RWPE2 (cell line): Measurements from ENCODE around the gene CXCL6.

Source experiments
- ATAC-seq: fragments of 200-7000 bp; cut with Tn5 transposase; 3 replicates; pipeline ENCODE4 v1.9.1; 2021; ENCODE audit warnings: low read depth
- DNase-seq: peaks from one replicate; pipeline ENCODE4 v3.0.0-alpha.2; 2020; ENCODE audit warnings: low spot score
- H3K27ac ChIP-seq: fragments of 450-650 bp; 2 replicates; pipeline ENCODE4 v1.5.1; 2017; ENCODE audit warnings: mild to moderate bottlenecking; ENCODE audit not compliant: poor library complexity, severe bottlenecking
- H3K27me3 ChIP-seq: fragments of 250-450 bp; sonication (Bioruptor Pico); 2 replicates; pipeline ENCODE4 v1.5.1; 2021; ENCODE audit warnings: mild to moderate bottlenecking, moderate library complexity; ENCODE audit not compliant: insufficient read depth, poor library complexity, severe bottlenecking
- H3K36me3 ChIP-seq: fragments of 250-450 bp; sonication (Bioruptor Pico); 2 replicates; pipeline ENCODE4 v1.5.1; 2020; ENCODE audit warnings: low read depth, mild to moderate bottlenecking, moderate library complexity
- H3K4me1 ChIP-seq: fragments of 250-450 bp; sonication (Bioruptor Pico); 2 replicates; pipeline ENCODE4 v1.5.1; 2021; ENCODE audit warnings: mild to moderate bottlenecking, moderate library complexity; ENCODE audit not compliant: insufficient read depth, poor library complexity, severe bottlenecking
- H3K4me3 ChIP-seq: fragments of 250-450 bp; sonication (Bioruptor Pico); 2 replicates; pipeline ENCODE4 v1.5.1; 2021; ENCODE audit warnings: mild to moderate bottlenecking, moderate library complexity; ENCODE audit not compliant: severe bottlenecking
- H3K9me3 ChIP-seq: fragments of 250-450 bp; sonication (Bioruptor Pico); 2 replicates; pipeline ENCODE4 v1.5.1; 2021; ENCODE audit warnings: mild to moderate bottlenecking, moderate library complexity; ENCODE audit not compliant: severe bottlenecking
- TF ChIP-seq, protein P1 (sequence below): fragments of 450-650 bp; IDR thresholded peaks from one replicate; pipeline ENCODE4 v1.5.1; 2017; ENCODE audit warnings: mild to moderate bottlenecking, moderate library complexity; ENCODE audit not compliant: poor library complexity, severe bottlenecking

CXCL6 gene

GRCh38 chr4:73883306-73883705, 46.8 kb downstream of the CXCL6 start:
- Histone ChIP-seq H3K4me1 (peaks cover 4% of the 10 kb centered on the region), H3K4me3 (no peak overlapping the region), H3K27me3 (no peaks in the 10 kb centered on the region), H3K27ac (no peak overlapping the region), H3K36me3 (no peaks in the 10 kb centered on the region), H3K9me3 (no peaks in the 10 kb centered on the region)
- DNase-seq, result no peak
- no peak for ATAC-seq
- TF ChIP-seq, protein P1, sequence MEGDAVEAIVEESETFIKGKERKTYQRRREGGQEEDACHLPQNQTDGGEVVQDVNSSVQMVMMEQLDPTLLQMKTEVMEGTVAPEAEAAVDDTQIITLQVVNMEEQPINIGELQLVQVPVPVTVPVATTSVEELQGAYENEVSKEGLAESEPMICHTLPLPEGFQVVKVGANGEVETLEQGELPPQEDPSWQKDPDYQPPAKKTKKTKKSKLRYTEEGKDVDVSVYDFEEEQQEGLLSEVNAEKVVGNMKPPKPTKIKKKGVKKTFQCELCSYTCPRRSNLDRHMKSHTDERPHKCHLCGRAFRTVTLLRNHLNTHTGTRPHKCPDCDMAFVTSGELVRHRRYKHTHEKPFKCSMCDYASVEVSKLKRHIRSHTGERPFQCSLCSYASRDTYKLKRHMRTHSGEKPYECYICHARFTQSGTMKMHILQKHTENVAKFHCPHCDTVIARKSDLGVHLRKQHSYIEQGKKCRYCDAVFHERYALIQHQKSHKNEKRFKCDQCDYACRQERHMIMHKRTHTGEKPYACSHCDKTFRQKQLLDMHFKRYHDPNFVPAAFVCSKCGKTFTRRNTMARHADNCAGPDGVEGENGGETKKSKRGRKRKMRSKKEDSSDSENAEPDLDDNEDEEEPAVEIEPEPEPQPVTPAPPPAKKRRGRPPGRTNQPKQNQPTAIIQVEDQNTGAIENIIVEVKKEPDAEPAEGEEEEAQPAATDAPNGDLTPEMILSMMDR, result no peak

DNA sequence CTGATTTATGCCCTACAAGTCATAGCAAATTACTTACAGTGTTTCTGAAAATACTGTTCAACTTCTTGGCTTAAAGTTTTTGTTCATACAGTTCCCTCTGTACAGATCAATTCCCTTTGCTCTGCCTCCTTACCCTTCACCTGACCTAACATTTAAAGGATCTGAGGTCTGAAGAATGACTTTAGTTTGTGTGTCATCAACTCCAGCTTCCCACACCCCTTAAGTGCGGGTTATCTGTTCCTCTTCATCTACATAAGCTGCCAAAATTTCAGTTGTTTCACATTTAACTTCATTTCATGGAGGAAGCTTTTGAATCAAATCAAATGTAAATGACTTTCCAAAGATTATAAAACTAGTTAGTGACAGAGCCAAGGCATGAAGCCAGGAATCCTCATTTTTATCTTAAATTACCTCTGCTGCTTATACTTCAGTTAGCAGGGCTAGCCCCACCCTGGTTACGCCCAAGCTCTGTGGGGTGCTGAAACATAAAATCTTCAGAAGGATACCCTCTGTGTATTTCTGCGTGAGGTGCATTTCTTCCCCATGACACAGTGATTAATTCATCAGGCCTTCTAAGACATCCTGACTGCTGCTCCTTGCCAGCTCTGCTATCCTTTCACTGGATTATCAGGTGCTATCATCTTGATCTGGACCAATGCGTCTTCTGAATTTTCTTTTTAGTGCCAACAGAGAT, 49.2 kb downstream of the CXCL6 start:
- TF ChIP-seq, protein P1, result no peak

More for the DNA sequence above, 49.2 kb downstream of the CXCL6 start:
- Histone ChIP-seq H3K27me3 (no peaks in the 10 kb centered on the region), H3K4me1 (peaks cover 4% of the 10 kb centered on the region), H3K36me3 (no peaks in the 10 kb centered on the region), H3K9me3 (no peaks in the 10 kb centered on the region), H3K4me3 (no peak overlapping the region), H3K27ac (peak overlapping the region; percentile 31)
- no peak for DNase-seq
- ATAC-seq, result peak; percentile 74; the same call in 2 of the 3 replicates
